Myocyte (in vitro differentiated cells): ENCODE measurements around the gene C6orf58. TPM values are rescaled to one million over a fixed set of nuclear protein-coding genes. Genes with fewer than 3 reads are reported as not detected.

Experiments used
- DNase-seq: peaks from one replicate; pipeline ENCODE4 v3.0.0-alpha.2; 2012; ENCODE audit warnings: low read depth
- polyA plus RNA-seq: library from polyadenylated mRNA; unstranded; fragments of >200 nt; gene quantifications from one replicate; pipeline ENCODE4 v1.2.1, GENCODE V29; 2012; ENCODE audit warnings: missing spikeins
- total RNA-seq: library from RNA; depleted of rRNA; stranded (reverse); fragments of >200 nt; gene quantifications from 2 replicates; pipeline ENCODE4 v1.2.3, GENCODE V29; 2014

The C6orf58 gene
- 0.62 TPM in 1 of 2 replicates, not detected in the other for total RNA-seq
- polyA plus RNA-seq: 0.10 TPM

- no peak for DNase-seq
Measured at GRCh38 chr6:127576874-127577273, at the start of gene C6orf58. Gene C6orf58, plus strand, starts transcription at chr6:127577174. Its CDS starts 12 bp downstream, at chr6:127577186.

- no peak for DNase-seq
Measured at GRCh38 chr6:127533011-127533410, 44.0 kb upstream of the C6orf58 start.

GRCh38 chr6:127533736-127534135, 43.2 kb upstream of the C6orf58 start:
- no peak for DNase-seq

- DNase-seq: no peak
Measured at GRCh38 chr6:127538750-127539264, 38.2 kb upstream of the C6orf58 start.

GRCh38 chr6:127539272-127539671, 37.7 kb upstream of the C6orf58 start:
- peak; percentile 38 for DNase-seq

GRCh38 chr6:127547215-127547614, 29.8 kb upstream of the C6orf58 start:
- peak; percentile 19 for DNase-seq

- DNase-seq: peak; percentile 9
Measured at GRCh38 chr6:127547904-127548649, 28.9 kb upstream of the C6orf58 start.

GRCh38 chr6:127550403-127550802, 26.6 kb upstream of the C6orf58 start:
- no peak for DNase-seq

GRCh38 chr6:127554435-127555006, 22.5 kb upstream of the C6orf58 start:
- DNase-seq: peak; percentile 68

- no peak for DNase-seq
Measured at GRCh38 chr6:127561660-127562059, 15.3 kb upstream of the C6orf58 start.

GRCh38 chr6:127564761-127565160, 12.2 kb upstream of the C6orf58 start:
- DNase-seq: no peak

- DNase-seq: no peak
Measured at GRCh38 chr6:127566119-127566518, 10.9 kb upstream of the C6orf58 start.

- DNase-seq: peak; percentile 9
Measured at GRCh38 chr6:127566651-127567050, 10.3 kb upstream of the C6orf58 start.

GRCh38 chr6:127567476-127567875, 9.5 kb upstream of the C6orf58 start:
- no peak for DNase-seq

GRCh38 chr6:127570739-127571389, 6.1 kb upstream of the C6orf58 start:
- no peak for DNase-seq

- no peak for DNase-seq
Measured at GRCh38 chr6:127578900-127579299, 1.9 kb downstream of the C6orf58 start.

GRCh38 chr6:127581576-127581975, 4.6 kb downstream of the C6orf58 start:
- no peak for DNase-seq

GRCh38 chr6:127582777-127583462, 5.9 kb downstream of the C6orf58 start:
- no peak for DNase-seq

- DNase-seq: no peak
Measured at GRCh38 chr6:127585123-127585522, 8.1 kb downstream of the C6orf58 start.

- no peak for DNase-seq
Measured at GRCh38 chr6:127586372-127586771, 9.4 kb downstream of the C6orf58 start.

GRCh38 chr6:127587875-127588274, 10.9 kb downstream of the C6orf58 start:
- DNase-seq: no peak

GRCh38 chr6:127589135-127589534, 12.2 kb downstream of the C6orf58 start:
- no peak for DNase-seq
